HepG2 (cell line): Measurements from ENCODE around the gene PNKD. TPM values are rescaled to one million over a fixed set of nuclear protein-coding genes. Genes with fewer than 3 reads are reported as not detected.

Source experiments
- EEA1 ChIP-seq: sonication (generic); formaldehyde crosslinking; IDR thresholded peaks from 2 replicates; pipeline ENCODE4 v1.5.1; 2020; ENCODE audit warnings: mild to moderate bottlenecking, missing genetic modification reagents, borderline replicate concordance
- EZH2 ChIP-seq: conservative IDR thresholded peaks from 2 replicates; pipeline ENCODE4 v1.6.1; 2012; ENCODE audit warnings: mild to moderate bottlenecking, low read depth, low read length, moderate library complexity
- IRF2 ChIP-seq: IDR thresholded peaks from 2 replicates; pipeline ENCODE4 v1.6.1; 2018; ENCODE audit warnings: missing genetic modification reagents, missing compliant biosample characterization
- KDM3A ChIP-seq: IDR thresholded peaks from 2 replicates; pipeline ENCODE4 v1.6.1; 2018; ENCODE audit warnings: low read depth, missing compliant biosample characterization
- KLF15 ChIP-seq: sonication (generic); formaldehyde crosslinking; IDR thresholded peaks from 2 replicates; pipeline ENCODE4 v1.8.1; 2023; ENCODE audit warnings: borderline replicate concordance, mild to moderate bottlenecking, inconsistent platforms, missing genetic modification reagents, mixed read lengths
- SNAPC2 ChIP-seq: sonication (generic); formaldehyde crosslinking; IDR thresholded peaks from 2 replicates; pipeline ENCODE4 v1.8.1; 2022; ENCODE audit warnings: mild to moderate bottlenecking, missing genetic modification reagents
- TBX3 ChIP-seq: fragments of 450-650 bp; IDR thresholded peaks from 2 replicates; pipeline ENCODE4 v1.6.1; 2017; ENCODE audit warnings: antibody characterized with exemption, mild to moderate bottlenecking, inconsistent platforms, borderline replicate concordance
- ZBTB20 ChIP-seq: sonication (generic); formaldehyde crosslinking; IDR thresholded peaks from 2 replicates; pipeline ENCODE4 v1.8.1; 2023; ENCODE audit warnings: missing genetic modification reagents, low read depth, mild to moderate bottlenecking, borderline replicate concordance
- ZNF350 ChIP-seq: sonication (generic); formaldehyde crosslinking; IDR thresholded peaks from 2 replicates; pipeline ENCODE4 v1.4.0; 2020; ENCODE audit warnings: mild to moderate bottlenecking, low read depth, missing genetic modification reagents, borderline replicate concordance
- ZNF44 ChIP-seq: sonication (generic); formaldehyde crosslinking; IDR thresholded peaks from 2 replicates; pipeline ENCODE4 v1.5.1; 2020; ENCODE audit warnings: mild to moderate bottlenecking, missing genetic modification reagents
- ZNF564 ChIP-seq: sonication (generic); formaldehyde crosslinking; IDR thresholded peaks from 2 replicates; pipeline ENCODE4 v1.8.1; 2023; ENCODE audit warnings: mild to moderate bottlenecking, missing genetic modification reagents
- ZNF577 ChIP-seq: sonication (generic); formaldehyde crosslinking; IDR thresholded peaks from 2 replicates; pipeline ENCODE4 v1.4.0; 2020; ENCODE audit warnings: mild to moderate bottlenecking, low read depth, missing genetic modification reagents, borderline replicate concordance
- ZNF766 ChIP-seq: sonication (generic); formaldehyde crosslinking; IDR thresholded peaks from 2 replicates; pipeline ENCODE4 v1.5.0; 2020; ENCODE audit warnings: missing genetic modification reagents, borderline replicate concordance
- polyA plus RNA-seq, 8 experiments: library from polyadenylated mRNA; depleted of rRNA in 3 of 8; stranded (reverse) in 7 of 8; unstranded in 1 of 8; fragments of >200 nt; fragmentation: Illumina TruSeq in 4 of 8; extraction: Trizol in 4 of 8; gene quantifications; 2 replicates each; pipeline versions ENCODE4 v1.2.1 to v1.2.3, GENCODE V29; 2011 to 2016; ENCODE audit warnings: low read depth in 4 of 8, missing spikeins in 1 of 8, mixed read lengths in 1 of 8; ENCODE audit not compliant: insufficient read depth in 1 of 8
- total RNA-seq, 5 experiments: library from RNA; depleted of rRNA; stranded (reverse); fragments of >200 nt; fragmentation: Illumina TruSeq; extraction: Trizol; gene quantifications; 2 replicates each; pipeline ENCODE4 v1.2.3, GENCODE V29; 2016; ENCODE audit warnings: low read depth in 1 of 5
- TF ChIP-seq, protein P1 (sequence below): sonication (generic); formaldehyde crosslinking; IDR thresholded peaks from 2 replicates; pipeline ENCODE4 v1.4.0; 2020; ENCODE audit warnings: mild to moderate bottlenecking, low read depth, missing genetic modification reagents
- TF ChIP-seq, protein P2 (sequence below): sonication (generic); formaldehyde crosslinking; IDR thresholded peaks from 2 replicates; pipeline ENCODE4 v1.5.0; 2020; ENCODE audit warnings: missing genetic modification reagents
- TF ChIP-seq, protein P3 (sequence below): sonication (generic); formaldehyde crosslinking; conservative IDR thresholded peaks from 2 replicates; pipeline ENCODE4 v1.8.1; 2023; ENCODE audit warnings: missing genetic modification reagents
- TF ChIP-seq, protein P4 (sequence below): sonication (generic); formaldehyde crosslinking; IDR thresholded peaks from 2 replicates; pipeline ENCODE4 v1.5.0; 2020; ENCODE audit warnings: mild to moderate bottlenecking, missing genetic modification reagents, borderline replicate concordance
- TF ChIP-seq, protein P5 (sequence below): sonication (generic); formaldehyde crosslinking; IDR thresholded peaks from 2 replicates; pipeline ENCODE4 v1.4.0; 2020; ENCODE audit warnings: missing genetic modification reagents, borderline replicate concordance

Gene PNKD
- total and polyA plus RNA-seq, 2 of the 13 experiments (the other 11 are each of a cell fraction or from before 2014, with no cell fraction given) = 55.9 to 80.4 TPM

DNA sequence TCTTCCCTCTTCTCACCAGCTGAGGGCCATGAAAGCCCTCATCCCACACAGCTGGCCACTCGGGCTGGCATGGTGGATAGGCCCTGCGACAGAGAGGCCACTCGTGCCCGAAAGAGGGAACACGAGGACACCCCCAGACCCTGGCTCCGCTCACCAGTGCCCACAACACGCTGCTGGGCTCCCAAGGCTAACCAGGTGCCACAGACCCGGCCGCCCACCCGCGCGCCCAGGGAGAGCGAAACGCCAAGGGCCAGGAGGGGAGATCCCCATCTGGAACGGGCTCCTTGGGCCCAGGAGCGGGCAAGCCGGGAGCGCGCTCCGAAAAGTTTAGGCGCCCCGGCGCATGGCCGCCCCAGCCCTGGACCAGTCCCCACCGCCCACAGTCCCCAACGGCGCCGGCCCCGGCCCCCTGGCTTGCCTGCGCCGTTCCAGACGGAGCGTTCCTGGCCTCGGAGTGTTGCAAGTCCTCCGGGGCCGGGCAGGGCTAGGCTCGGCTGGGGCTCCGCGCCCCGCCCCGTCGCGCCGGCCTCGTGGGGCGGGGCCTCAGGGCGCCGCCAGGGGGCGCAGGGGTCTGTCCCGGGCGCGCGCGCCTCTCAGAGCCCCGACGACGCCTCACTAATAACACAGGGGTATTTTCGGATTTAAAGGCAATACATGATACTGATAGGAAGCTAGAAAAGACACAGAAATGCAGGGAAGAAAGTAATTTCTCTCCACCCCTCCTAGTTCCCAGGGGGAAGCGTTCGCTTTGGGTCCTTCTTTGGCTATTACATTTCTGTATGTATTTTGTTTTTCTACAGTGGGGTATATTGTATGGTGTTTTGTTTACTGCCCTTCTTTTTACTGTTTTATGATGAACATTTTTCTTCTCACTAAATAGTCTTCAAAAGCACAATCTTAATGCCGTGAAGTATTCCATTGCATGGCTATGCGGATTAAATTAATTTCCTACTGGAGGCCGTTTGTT, 22.0 kb downstream of the PNKD start, which contains the start of gene TMBIM1 (continued):
- TF ChIP-seq, protein P1, sequence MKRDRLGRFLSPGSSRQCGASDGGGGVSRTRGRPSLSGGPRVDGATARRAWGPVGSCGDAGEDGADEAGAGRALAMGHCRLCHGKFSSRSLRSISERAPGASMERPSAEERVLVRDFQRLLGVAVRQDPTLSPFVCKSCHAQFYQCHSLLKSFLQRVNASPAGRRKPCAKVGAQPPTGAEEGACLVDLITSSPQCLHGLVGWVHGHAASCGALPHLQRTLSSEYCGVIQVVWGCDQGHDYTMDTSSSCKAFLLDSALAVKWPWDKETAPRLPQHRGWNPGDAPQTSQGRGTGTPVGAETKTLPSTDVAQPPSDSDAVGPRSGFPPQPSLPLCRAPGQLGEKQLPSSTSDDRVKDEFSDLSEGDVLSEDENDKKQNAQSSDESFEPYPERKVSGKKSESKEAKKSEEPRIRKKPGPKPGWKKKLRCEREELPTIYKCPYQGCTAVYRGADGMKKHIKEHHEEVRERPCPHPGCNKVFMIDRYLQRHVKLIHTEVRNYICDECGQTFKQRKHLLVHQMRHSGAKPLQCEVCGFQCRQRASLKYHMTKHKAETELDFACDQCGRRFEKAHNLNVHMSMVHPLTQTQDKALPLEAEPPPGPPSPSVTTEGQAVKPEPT (CRISPR knock-in tag) = peak; percentile 34; the same call in 1 of the 2 replicates
- TF ChIP-seq ZNF577 (no peak), EZH2 (no peak), EEA1 (CRISPR knock-in tag) (peak; percentile 86; the same call in 1 of the 2 replicates), KLF15 (CRISPR knock-in tag) (no peak), SNAPC2 (CRISPR knock-in tag) (no peak), IRF2 (CRISPR knock-in tag) (no peak), ZBTB20 (CRISPR knock-in tag) (no peak), ZNF564 (CRISPR knock-in tag) (peak; percentile 95), KDM3A (0 out of 2 replicates have a peak, but pooled peaks have one; percentile 68), TBX3 (no peak), ZNF350 (CRISPR knock-in tag) (peak; percentile 84; the same call in 1 of the 2 replicates), ZNF44 (CRISPR knock-in tag) (no peak), ZNF766 (CRISPR knock-in tag) (peak; percentile 84)
- TF ChIP-seq, protein P2, sequence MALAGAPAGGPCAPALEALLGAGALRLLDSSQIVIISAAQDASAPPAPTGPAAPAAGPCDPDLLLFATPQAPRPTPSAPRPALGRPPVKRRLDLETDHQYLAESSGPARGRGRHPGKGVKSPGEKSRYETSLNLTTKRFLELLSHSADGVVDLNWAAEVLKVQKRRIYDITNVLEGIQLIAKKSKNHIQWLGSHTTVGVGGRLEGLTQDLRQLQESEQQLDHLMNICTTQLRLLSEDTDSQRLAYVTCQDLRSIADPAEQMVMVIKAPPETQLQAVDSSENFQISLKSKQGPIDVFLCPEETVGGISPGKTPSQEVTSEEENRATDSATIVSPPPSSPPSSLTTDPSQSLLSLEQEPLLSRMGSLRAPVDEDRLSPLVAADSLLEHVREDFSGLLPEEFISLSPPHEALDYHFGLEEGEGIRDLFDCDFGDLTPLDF = no peak; the same call in 1 of the 2 replicates
- TF ChIP-seq, protein P3, sequence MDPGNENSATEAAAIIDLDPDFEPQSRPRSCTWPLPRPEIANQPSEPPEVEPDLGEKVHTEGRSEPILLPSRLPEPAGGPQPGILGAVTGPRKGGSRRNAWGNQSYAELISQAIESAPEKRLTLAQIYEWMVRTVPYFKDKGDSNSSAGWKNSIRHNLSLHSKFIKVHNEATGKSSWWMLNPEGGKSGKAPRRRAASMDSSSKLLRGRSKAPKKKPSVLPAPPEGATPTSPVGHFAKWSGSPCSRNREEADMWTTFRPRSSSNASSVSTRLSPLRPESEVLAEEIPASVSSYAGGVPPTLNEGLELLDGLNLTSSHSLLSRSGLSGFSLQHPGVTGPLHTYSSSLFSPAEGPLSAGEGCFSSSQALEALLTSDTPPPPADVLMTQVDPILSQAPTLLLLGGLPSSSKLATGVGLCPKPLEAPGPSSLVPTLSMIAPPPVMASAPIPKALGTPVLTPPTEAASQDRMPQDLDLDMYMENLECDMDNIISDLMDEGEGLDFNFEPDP (CRISPR knock-in tag) = no peak
- TF ChIP-seq, protein P4, sequence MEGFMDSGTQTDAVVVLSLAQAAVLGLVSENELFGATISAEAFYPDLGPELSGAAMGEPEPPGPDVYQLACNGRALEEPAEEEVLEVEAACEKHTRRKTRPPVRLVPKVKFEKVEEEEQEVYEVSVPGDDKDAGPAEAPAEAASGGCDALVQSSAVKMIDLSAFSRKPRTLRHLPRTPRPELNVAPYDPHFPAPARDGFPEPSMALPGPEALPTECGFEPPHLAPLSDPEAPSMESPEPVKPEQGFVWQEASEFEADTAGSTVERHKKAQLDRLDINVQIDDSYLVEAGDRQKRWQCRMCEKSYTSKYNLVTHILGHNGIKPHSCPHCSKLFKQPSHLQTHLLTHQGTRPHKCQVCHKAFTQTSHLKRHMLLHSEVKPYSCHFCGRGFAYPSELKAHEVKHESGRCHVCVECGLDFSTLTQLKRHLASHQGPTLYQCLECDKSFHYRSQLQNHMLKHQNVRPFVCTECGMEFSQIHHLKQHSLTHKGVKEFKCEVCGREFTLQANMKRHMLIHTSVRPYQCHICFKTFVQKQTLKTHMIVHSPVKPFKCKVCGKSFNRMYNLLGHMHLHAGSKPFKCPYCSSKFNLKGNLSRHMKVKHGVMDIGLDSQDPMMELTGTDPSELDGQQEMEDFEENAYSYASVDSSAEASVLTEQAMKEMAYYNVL (CRISPR knock-in tag) = no peak
- TF ChIP-seq, protein P5, sequence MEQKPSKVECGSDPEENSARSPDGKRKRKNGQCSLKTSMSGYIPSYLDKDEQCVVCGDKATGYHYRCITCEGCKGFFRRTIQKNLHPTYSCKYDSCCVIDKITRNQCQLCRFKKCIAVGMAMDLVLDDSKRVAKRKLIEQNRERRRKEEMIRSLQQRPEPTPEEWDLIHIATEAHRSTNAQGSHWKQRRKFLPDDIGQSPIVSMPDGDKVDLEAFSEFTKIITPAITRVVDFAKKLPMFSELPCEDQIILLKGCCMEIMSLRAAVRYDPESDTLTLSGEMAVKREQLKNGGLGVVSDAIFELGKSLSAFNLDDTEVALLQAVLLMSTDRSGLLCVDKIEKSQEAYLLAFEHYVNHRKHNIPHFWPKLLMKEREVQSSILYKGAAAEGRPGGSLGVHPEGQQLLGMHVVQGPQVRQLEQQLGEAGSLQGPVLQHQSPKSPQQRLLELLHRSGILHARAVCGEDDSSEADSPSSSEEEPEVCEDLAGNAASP (CRISPR knock-in tag) = peak; percentile 46; the same call in 1 of the 2 replicates
